Lung (tissue), 12 donors: Measurements from ENCODE around the gene SUN1. TPM values are rescaled to one million over a fixed set of nuclear protein-coding genes. Genes with fewer than 3 reads are reported as not detected.

Source experiments
- ATAC-seq: fragments of 200-7000 bp; cut with Tn5 transposase; one replicate; pipeline ENCODE4 v1.9.1; 2020; ENCODE audit warnings: moderate number of reproducible peaks; ENCODE audit not compliant: insufficient read depth, low FRiP score
- DNase-seq, 3 donors: peaks; one replicate each; pipeline ENCODE4 v3.0.0-alpha.2; 2013 to 2017
- H3K27ac ChIP-seq, 2 donors: one replicate each; pipeline ENCODE4 v1.5.1; 2013; ENCODE audit warnings: mild to moderate bottlenecking in 2 of 2, moderate library complexity in 2 of 2, control low read depth in 1 of 2, inconsistent platforms in 1 of 2, low read depth in 1 of 2, low read length in 1 of 2
- H3K27me3 ChIP-seq, 3 donors: one replicate each; pipeline ENCODE4 v1.5.1; 2013; ENCODE audit warnings: low read length in 2 of 3; ENCODE audit not compliant: control insufficient read depth in 3 of 3, insufficient read depth in 3 of 3
- H3K36me3 ChIP-seq, 4 donors: one replicate each; pipeline ENCODE4 v1.5.1; 2013; ENCODE audit warnings: low read length in 4 of 4, mild to moderate bottlenecking in 1 of 4, moderate library complexity in 1 of 4; ENCODE audit not compliant: control insufficient read depth in 4 of 4, insufficient read depth in 4 of 4
- H3K4me1 ChIP-seq, 5 donors: one replicate each; pipeline ENCODE4 v1.5.1; 2013; ENCODE audit warnings: low read length in 5 of 5, mild to moderate bottlenecking in 2 of 5, moderate library complexity in 1 of 5; ENCODE audit not compliant: control insufficient read depth in 5 of 5, insufficient read depth in 5 of 5
- H3K4me3 ChIP-seq: one replicate; pipeline ENCODE4 v1.5.1; 2013; ENCODE audit warnings: mild to moderate bottlenecking, control low read depth, moderate library complexity
- H3K9ac ChIP-seq, 2 donors: one replicate each; pipeline ENCODE4 v1.5.1; 2013; ENCODE audit warnings: low read length in 2 of 2, control low read depth in 1 of 2; ENCODE audit not compliant: insufficient read depth in 1 of 2
- H3K9me3 ChIP-seq, 4 donors: one replicate each; pipeline ENCODE4 v1.5.1; 2013; ENCODE audit warnings: low read length in 3 of 4, mild to moderate bottlenecking in 1 of 4, moderate library complexity in 1 of 4; ENCODE audit not compliant: control insufficient read depth in 4 of 4, insufficient read depth in 3 of 4
- WGBS, 2 donors: extraction: QIAGEN DNeasy Blood & Tissue Kit; methylation state at CpG; one replicate each; pipeline ENCODE4 v1.1.7; 2013; 5-methylcytosine and 5-hydroxymethylcytosine counted together
- polyA plus RNA-seq, 2 donors: library from polyadenylated mRNA; stranded (reverse); fragments of 200-250 nt; gene quantifications; one replicate each; pipeline ENCODE4 v1.2.1, GENCODE V29; 2013
- total RNA-seq, 2 donors: library from RNA; depleted of rRNA in 1 of 2; stranded (reverse); fragments of >200 nt in 1 of 2; gene quantifications; one replicate each; pipeline ENCODE4 v1.2.1, GENCODE V29; 2014 to 2021
- TF ChIP-seq, protein P1 (sequence below): IDR thresholded peaks from 2 replicates; pipeline ENCODE4 v1.5.1; 2012; ENCODE audit warnings: mild to moderate bottlenecking; ENCODE audit errors: control extremely low read depth, extremely low read depth
- donor health status: control.
- donor health status: control.
- donor health status: Bipolar disorder and iron deficiency.
- donor health status: healthy.
- donor health status: DM: yes; HTN: yes; CAD: no.

The SUN1 gene
- total and polyA plus RNA-seq, 4 donors, result 69.6 to 349 (median 104) TPM

DNA sequence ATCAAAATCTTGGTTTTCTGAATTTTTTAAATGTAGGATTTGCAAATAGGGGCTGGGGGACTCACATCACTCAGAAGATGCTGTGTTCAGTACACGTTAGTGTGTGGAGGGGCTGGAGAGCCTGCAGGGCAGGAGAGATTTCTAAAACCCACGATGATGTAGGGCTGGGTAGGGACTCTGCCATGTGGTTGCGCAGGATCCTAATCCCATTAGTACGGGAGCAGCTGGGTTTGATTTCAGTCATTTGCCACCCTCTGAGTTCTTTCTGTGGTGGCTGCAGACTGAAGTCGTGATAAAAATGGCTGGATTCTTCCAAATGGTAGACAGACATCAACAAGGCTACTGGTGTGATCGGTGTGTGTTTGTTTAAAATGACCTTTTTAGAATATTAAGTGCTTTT lies 29.9 kb downstream of the SUN1 start:
- Histone ChIP-seq H3K4me3 (no peak overlapping the region), H3K27ac (no peak overlapping the region), H3K9ac (no peak overlapping the region), H3K9me3 (no peaks in the 10 kb centered on the region), H3K4me1 (peaks cover 0 to 8% (median 3%) of the 10 kb centered on the region in 5 donors), H3K27me3 (no peaks in the 10 kb centered on the region), H3K36me3 (peaks cover 25 to 54% (median 47%) of the 10 kb centered on the region in 4 donors)
- 95 to 98% methylated on average over 6 of the region's 6 CpGs for WGBS, 2 donors
- ATAC-seq (no peak), DNase-seq (no peak)
- TF ChIP-seq, protein P1, sequence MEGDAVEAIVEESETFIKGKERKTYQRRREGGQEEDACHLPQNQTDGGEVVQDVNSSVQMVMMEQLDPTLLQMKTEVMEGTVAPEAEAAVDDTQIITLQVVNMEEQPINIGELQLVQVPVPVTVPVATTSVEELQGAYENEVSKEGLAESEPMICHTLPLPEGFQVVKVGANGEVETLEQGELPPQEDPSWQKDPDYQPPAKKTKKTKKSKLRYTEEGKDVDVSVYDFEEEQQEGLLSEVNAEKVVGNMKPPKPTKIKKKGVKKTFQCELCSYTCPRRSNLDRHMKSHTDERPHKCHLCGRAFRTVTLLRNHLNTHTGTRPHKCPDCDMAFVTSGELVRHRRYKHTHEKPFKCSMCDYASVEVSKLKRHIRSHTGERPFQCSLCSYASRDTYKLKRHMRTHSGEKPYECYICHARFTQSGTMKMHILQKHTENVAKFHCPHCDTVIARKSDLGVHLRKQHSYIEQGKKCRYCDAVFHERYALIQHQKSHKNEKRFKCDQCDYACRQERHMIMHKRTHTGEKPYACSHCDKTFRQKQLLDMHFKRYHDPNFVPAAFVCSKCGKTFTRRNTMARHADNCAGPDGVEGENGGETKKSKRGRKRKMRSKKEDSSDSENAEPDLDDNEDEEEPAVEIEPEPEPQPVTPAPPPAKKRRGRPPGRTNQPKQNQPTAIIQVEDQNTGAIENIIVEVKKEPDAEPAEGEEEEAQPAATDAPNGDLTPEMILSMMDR, result no peak

DNA sequence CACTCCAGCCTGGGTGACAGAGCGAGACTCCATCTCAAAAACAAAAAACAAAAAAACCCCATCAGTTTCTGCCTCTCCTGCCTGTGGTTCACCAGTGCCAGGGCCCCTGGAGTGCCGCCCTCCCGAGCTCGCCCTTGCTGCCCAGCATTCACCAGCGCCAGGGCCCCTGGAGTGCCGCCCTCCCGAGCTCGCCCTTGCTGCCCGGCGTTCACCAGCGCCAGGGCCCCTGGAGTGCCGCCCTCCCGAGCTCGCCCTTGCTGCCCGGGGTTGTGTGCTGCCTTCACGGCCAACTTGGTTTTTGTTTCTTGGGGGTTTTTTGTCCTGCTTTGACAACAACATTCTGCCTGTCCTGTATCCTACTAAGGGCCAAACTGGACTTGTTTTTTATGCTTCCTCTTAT lies 30.8 kb downstream of the SUN1 start:
- 96 to 97% methylated on average over 16 of the region's 16 CpGs for WGBS, 2 donors

GRCh38 chr7:865921-866320 lies 33.6 kb downstream of the SUN1 start:
- DNase-seq, result no peak
- WGBS, 2 donors, result 95% methylated on average over 25 of the region's 25 CpGs
- TF ChIP-seq, protein P1, result no peak
- H3K27me3 ChIP-seq, result no peaks in the 10 kb centered on the region
- H3K27ac ChIP-seq, result peak overlapping the region; percentile 22 to 43
- no peak for ATAC-seq
- H3K4me3 ChIP-seq, result no peak overlapping the region
- H3K9ac ChIP-seq, result peak overlapping the region in 1 of 2 donors; percentile 32
- peaks cover 0 to 13% (median 11%) of the 10 kb centered on the region in 5 donors for H3K4me1 ChIP-seq
- H3K9me3 ChIP-seq, result no peaks in the 10 kb centered on the region
- peaks cover 21 to 48% (median 45%) of the 10 kb centered on the region in 4 donors for H3K36me3 ChIP-seq

More for the DNA sequence above, 30.8 kb downstream of the SUN1 start:
- TF ChIP-seq, protein P1, result no peak
- ATAC-seq (no peak), DNase-seq (no peak)
- Histone ChIP-seq H3K27me3 (no peaks in the 10 kb centered on the region), H3K4me3 (no peak overlapping the region), H3K9me3 (no peaks in the 10 kb centered on the region), H3K4me1 (peaks cover 0 to 12% (median 11%) of the 10 kb centered on the region in 5 donors), H3K27ac (no peak overlapping the region), H3K36me3 (peaks cover 25 to 54% (median 48%) of the 10 kb centered on the region in 4 donors), H3K9ac (no peak overlapping the region)

DNA sequence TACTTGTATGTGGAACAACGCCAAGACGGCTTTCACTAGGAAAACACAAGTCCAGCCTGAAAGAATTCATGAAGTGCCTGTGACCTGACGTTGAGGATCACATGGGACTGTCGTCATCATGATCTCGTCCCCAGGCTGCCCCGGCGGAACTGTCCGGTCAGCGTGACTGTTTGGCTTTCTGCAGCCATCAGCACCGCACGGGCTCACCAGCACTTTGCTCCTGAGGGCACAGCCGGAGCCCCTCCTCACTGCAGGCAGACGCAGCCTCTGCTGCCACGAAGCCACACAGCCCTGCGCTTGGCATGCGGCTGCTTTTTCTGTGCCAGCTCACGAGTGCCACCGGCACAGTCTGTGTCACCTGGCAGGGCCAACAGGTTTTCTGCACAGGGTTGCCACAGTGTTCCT lies 34.7 kb downstream of the SUN1 start:
- Histone ChIP-seq H3K4me3 (no peak overlapping the region), H3K27ac (peak overlapping the region; percentile 73 to 83), H3K4me1 (peaks cover 0 to 13% (median 11%) of the 10 kb centered on the region in 5 donors), H3K36me3 (peaks cover 16 to 39% (median 35%) of the 10 kb centered on the region in 4 donors), H3K27me3 (no peaks in the 10 kb centered on the region), H3K9me3 (no peaks in the 10 kb centered on the region), H3K9ac (peak overlapping the region; percentile 11 to 59)
- 67 to 77% methylated on average over 18 of the region's 18 CpGs for WGBS, 2 donors
- TF ChIP-seq, protein P1, result no peak
- peak; percentile 85 to 91 (median 90) for DNase-seq
- ATAC-seq, result no peak
